Lower lobe of right lung (tissue), 2 donors: ENCODE results near the gene MYL5. TPM values are rescaled to one million over a fixed set of nuclear protein-coding genes. Genes with fewer than 3 reads are reported as not detected.

ENCODE experiments used
- ATAC-seq, 2 donors: fragments of 200-7000 bp; cut with Tn5 transposase; one replicate each; pipeline ENCODE4 v1.9.1; 2020 to 2022; ENCODE audit warnings: mild to moderate bottlenecking in 2 of 2, moderate library complexity in 2 of 2
- DNase-seq: peaks from one replicate; pipeline ENCODE4 v3.0.0-alpha.2; 2020
- H3K27ac ChIP-seq: fragments of 200-600 bp; one replicate; pipeline ENCODE4 v1.8.0; 2022
- H3K27me3 ChIP-seq: fragments of 200-600 bp; one replicate; pipeline ENCODE4 v1.8.0; 2022; ENCODE audit warnings: low read depth
- H3K36me3 ChIP-seq: fragments of 200-600 bp; one replicate; pipeline ENCODE4 v1.8.0; 2022; ENCODE audit warnings: mild to moderate bottlenecking
- H3K4me1 ChIP-seq: fragments of 200-600 bp; one replicate; pipeline ENCODE4 v1.8.0; 2022
- H3K4me3 ChIP-seq: fragments of 200-600 bp; one replicate; pipeline ENCODE4 v1.8.0; 2022; ENCODE audit warnings: mild to moderate bottlenecking
- H3K9me3 ChIP-seq: fragments of 200-600 bp; one replicate; pipeline ENCODE4 v1.8.0; 2022
- intact Hi-C: fragments of 100-400 bp; cut with DNase I; formaldehyde crosslinking; loops from one replicate; pipeline ENCODE4 v1.11.0; 2022
- total RNA-seq: library from RNA; stranded (reverse); fragmentation: NEBNext Ultra II Directional; extraction: Animal tissue kit (Norgen Biotek cat#: 25700); gene quantifications from one replicate; pipeline ENCODE4 v1.2.1, GENCODE V29; 2021
- TF ChIP-seq, protein P1 (sequence below): fragments of 200-600 bp; IDR thresholded peaks from one replicate; pipeline ENCODE4 v1.8.0; 2022; ENCODE audit warnings: antibody characterized with exemption, mild to moderate bottlenecking
- donor health status: DM: no; HTN: yes; CAD: no; lungs with severe emphysema.

The MYL5 gene
- total RNA-seq, 1 donor from 2014 or later = 9.7 TPM

DNA sequence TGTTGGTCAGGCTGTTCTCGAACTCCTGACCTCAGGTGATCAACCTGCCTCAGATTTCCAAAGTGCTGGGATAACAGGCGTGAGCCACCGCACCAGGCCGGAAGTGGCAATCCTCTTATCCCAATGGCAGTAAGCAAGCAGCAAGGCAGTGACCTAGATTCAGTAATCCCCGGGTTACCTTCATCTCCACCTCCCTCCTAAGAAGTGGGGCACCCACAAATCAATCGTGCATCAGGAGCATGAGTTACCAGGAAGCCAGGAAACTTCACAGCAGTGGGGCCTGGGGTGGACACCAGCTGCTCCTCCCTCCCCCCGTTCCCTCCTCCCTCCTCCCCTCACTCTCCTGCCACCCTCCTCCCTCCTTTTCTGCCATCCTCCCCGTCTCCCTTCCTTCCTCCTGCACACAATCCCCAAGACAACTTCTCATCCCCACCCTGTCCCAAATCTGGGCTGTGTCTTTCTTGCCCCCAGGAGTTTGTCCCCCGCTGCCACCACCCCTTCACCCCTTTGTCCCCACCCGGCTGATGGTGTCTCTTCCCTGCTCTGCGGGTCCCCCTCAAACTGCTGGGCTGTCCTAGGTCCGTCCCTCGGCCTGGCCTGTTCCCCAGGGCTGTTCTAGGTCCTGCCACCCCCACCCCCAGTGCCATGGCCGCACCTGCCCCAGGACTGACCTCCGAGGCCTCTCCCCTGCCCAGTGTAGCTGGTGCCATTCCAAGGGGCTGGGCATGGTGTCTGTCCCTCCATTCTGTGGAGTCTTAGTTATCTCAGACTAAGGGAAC, 46.8 kb upstream of the MYL5 start:
- Histone ChIP-seq H3K9me3 (no peaks in the 10 kb centered on the region), H3K36me3 (no peaks in the 10 kb centered on the region), H3K27me3 (peaks cover 22% of the 10 kb centered on the region), H3K27ac (no peak overlapping the region), H3K4me1 (no peaks in the 10 kb centered on the region), H3K4me3 (no peak overlapping the region)
- TF ChIP-seq, protein P1, sequence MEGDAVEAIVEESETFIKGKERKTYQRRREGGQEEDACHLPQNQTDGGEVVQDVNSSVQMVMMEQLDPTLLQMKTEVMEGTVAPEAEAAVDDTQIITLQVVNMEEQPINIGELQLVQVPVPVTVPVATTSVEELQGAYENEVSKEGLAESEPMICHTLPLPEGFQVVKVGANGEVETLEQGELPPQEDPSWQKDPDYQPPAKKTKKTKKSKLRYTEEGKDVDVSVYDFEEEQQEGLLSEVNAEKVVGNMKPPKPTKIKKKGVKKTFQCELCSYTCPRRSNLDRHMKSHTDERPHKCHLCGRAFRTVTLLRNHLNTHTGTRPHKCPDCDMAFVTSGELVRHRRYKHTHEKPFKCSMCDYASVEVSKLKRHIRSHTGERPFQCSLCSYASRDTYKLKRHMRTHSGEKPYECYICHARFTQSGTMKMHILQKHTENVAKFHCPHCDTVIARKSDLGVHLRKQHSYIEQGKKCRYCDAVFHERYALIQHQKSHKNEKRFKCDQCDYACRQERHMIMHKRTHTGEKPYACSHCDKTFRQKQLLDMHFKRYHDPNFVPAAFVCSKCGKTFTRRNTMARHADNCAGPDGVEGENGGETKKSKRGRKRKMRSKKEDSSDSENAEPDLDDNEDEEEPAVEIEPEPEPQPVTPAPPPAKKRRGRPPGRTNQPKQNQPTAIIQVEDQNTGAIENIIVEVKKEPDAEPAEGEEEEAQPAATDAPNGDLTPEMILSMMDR = no peak
- intact Hi-C loops = no loop called here
- DNase-seq = no peak
- no peak for ATAC-seq

DNA sequence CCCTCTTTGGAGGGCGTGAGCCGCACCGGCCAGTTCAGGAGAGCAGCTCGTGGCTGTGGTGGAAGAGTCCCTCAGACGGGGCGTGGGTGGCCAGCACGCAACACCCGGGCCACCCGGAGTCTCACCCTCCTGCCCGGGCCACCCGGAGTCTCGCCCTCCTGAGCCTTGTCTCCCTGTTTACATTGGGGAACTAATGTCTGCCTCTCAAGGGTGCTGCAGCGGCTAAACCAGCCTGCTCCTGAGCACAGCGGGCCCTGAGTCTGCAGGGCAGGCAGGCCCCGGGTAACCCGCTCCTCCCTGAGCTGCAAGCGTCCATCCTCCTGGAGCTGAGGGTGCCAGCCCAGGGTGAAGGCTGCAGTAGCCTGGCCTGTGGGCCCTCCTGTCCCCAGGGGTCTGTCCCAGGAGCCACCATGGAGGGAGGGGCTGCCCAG, 46.0 kb upstream of the MYL5 start:
- Histone ChIP-seq H3K9me3 (no peaks in the 10 kb centered on the region), H3K4me3 (no peak overlapping the region), H3K27me3 (peaks cover 22% of the 10 kb centered on the region), H3K27ac (no peak overlapping the region), H3K4me1 (no peaks in the 10 kb centered on the region), H3K36me3 (no peaks in the 10 kb centered on the region)
- DNase-seq (no peak), ATAC-seq (peak in 1 of 2 donors; percentile 24)
- TF ChIP-seq, protein P1 = no peak
- intact Hi-C loops = no loop called here

DNA sequence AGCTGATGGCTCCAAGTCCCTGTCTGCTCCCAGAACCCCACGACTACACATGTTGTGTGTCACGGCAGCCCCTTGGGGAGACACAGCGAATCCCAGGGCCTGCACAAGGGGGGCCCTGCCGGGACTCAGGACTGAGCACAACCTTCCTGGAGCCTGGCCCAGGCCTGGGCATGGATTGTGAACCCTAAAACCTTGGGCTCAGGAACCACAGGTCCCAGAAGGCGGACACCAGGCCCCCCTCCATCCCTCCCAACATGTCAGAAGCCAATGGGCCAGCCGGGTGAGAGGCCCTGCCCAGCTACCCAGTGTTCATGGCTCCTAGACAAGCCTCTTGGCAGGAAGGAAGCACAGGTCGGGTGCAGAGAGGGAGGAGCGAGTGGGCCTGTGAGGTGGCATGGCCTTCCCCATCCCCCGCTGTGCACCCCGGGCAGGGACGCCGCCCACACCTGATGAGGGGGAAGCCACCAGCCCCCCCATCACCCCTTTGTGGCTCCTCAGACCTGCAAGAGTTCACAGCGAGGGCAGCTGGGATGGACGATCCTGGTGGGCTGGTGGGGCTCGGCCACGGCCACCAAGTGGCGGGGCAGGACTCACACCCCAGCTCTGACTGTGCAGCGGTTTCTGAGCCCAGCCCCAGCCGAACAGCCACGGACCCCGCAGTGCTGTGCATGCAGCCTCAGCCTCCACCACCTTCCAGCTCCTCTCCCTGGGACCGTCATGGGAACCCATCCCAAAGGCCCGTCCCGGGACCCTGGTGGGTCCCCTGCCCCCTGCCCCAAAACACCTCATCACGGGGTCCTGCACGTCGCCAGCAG, 45.3 kb upstream of the MYL5 start:
- intact Hi-C loops = no loop called here
- DNase-seq (no peak), ATAC-seq (no peak)
- TF ChIP-seq, protein P1 = no peak
- H3K4me3 ChIP-seq = no peak overlapping the region
- no peaks in the 10 kb centered on the region for H3K36me3 ChIP-seq
- H3K27ac ChIP-seq = no peak overlapping the region
- H3K27me3 ChIP-seq = peaks cover 22% of the 10 kb centered on the region
- H3K9me3 ChIP-seq = no peaks in the 10 kb centered on the region
- H3K4me1 ChIP-seq = no peaks in the 10 kb centered on the region

DNA sequence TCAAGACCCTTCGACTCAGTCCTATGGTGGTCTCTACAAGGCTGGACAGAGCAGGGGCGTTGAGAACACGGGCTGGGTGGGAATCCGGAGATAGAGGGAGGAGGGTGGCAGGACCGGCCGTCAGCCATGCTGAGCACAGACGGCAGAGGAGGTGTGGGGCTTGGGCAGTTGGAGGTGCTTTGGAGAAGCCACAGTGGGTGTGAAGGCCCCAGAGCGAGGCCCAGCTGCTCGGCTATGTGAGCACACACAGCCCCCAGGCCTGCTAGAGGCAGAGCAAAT, 44.8 kb upstream of the MYL5 start:
- Histone ChIP-seq H3K4me3 (no peak overlapping the region), H3K27me3 (peaks cover 18% of the 10 kb centered on the region), H3K27ac (no peak overlapping the region), H3K9me3 (no peaks in the 10 kb centered on the region), H3K36me3 (no peaks in the 10 kb centered on the region), H3K4me1 (no peaks in the 10 kb centered on the region)
- no peak for DNase-seq
- TF ChIP-seq, protein P1 = no peak
- ATAC-seq = no peak
- intact Hi-C loops = no loop called here

DNA sequence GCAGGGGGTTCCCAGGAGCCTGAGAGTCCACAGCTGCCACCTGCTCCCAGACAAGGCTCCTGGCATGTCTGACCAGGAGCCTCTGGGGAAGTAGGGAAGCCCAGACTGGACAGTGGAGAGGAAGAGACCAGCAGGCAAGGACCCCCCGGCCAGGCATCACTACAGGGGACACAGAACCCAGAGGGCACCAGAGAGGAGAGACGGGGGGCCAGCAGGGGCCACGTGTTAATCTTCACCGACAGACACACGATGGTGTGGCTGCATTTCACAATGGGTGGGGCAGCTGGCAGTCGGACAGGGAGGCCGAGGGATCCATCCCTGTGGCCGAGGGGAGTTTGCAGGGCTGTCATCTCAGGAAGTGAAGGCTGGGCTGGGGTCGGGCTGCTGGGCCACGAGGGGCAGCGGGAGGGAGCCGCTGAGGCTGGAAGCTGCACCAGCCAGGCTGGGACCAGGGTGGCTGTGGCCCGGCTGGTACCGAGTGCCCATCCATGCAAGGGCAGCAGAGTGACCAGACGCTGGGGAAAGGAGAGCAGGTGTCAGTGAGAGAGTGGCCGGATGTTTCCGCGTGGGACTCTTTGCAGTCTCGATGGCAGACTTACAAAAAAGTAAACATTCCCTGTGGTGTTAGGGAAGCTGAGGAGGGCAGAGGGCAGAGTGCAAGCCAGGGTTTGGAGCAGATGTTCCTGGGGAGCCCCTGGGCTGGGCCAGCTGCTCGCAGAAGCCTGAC, 44.3 kb upstream of the MYL5 start:
- Histone ChIP-seq H3K4me3 (no peak overlapping the region), H3K9me3 (no peaks in the 10 kb centered on the region), H3K36me3 (no peaks in the 10 kb centered on the region), H3K27ac (no peak overlapping the region), H3K4me1 (no peaks in the 10 kb centered on the region), H3K27me3 (peaks cover 15% of the 10 kb centered on the region)
- TF ChIP-seq, protein P1 = no peak
- intact Hi-C loops = no loop called here
- DNase-seq (no peak), ATAC-seq (no peak)
